Effector memory CD4-positive, alpha-beta T cell (primary cell): ENCODE results near the gene ASTN2.

Source experiments
- DNase-seq, 3 donors: peaks; one replicate each; pipeline ENCODE4 v3.0.0-alpha.2; 2020
- H3K27ac ChIP-seq: 2 replicates; pipeline ENCODE4 v1.7.0; 2013; ENCODE audit warnings: mild to moderate bottlenecking, low read length, moderate library complexity; ENCODE audit not compliant: insufficient read depth, poor library complexity, severe bottlenecking
- H3K27me3 ChIP-seq: replicated peaks from 2 replicates; pipeline ENCODE4 v1.7.0; 2013; ENCODE audit warnings: mild to moderate bottlenecking, low read length; ENCODE audit not compliant: insufficient read depth, control insufficient read depth, poor library complexity, severe bottlenecking
- H3K36me3 ChIP-seq: 2 replicates; pipeline ENCODE4 v1.7.0; 2013; ENCODE audit warnings: mild to moderate bottlenecking, low read length, moderate library complexity; ENCODE audit not compliant: control insufficient read depth, insufficient read depth
- H3K4me1 ChIP-seq: 2 replicates; pipeline ENCODE4 v1.7.0; 2013; ENCODE audit warnings: low read length, mild to moderate bottlenecking; ENCODE audit not compliant: control insufficient read depth, insufficient read depth, poor library complexity, severe bottlenecking
- H3K4me3 ChIP-seq: 2 replicates; pipeline ENCODE4 v1.7.0; 2013; ENCODE audit warnings: low read length, low read depth, mild to moderate bottlenecking; ENCODE audit not compliant: insufficient read depth, poor library complexity, severe bottlenecking
- H3K9me3 ChIP-seq: 2 replicates; pipeline ENCODE4 v1.7.0; 2013; ENCODE audit warnings: mild to moderate bottlenecking, low read length, moderate library complexity; ENCODE audit not compliant: control insufficient read depth

ASTN2 gene

DNA sequence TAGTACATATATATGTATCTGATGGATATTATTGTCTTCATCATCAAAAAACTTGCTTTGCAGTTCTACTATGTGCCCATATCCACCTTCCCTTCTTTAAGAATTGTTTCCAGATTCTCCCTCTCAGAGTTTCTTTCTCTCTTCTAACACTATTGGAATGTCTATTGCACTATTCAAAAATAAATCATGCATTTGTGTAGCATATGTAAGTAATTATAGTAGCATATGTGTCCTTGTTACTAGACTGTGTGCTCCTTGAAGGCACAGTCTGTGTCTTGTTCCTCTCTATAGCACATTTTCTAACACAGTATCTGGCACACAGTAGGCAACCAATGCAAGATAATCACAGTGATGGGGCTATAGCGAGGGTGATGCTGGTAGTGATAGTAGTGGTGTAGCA is 771.2 kb downstream of the ASTN2 start:
- H3K9me3 ChIP-seq: no peaks in the 10 kb centered on the region
- DNase-seq: no peak
- H3K27ac ChIP-seq: no peak overlapping the region
- no peaks in the 10 kb centered on the region for H3K36me3 ChIP-seq
- H3K4me3 ChIP-seq: no peak overlapping the region
- no peaks in the 10 kb centered on the region for H3K4me1 ChIP-seq
- no peaks in the 10 kb centered on the region for H3K27me3 ChIP-seq

DNA sequence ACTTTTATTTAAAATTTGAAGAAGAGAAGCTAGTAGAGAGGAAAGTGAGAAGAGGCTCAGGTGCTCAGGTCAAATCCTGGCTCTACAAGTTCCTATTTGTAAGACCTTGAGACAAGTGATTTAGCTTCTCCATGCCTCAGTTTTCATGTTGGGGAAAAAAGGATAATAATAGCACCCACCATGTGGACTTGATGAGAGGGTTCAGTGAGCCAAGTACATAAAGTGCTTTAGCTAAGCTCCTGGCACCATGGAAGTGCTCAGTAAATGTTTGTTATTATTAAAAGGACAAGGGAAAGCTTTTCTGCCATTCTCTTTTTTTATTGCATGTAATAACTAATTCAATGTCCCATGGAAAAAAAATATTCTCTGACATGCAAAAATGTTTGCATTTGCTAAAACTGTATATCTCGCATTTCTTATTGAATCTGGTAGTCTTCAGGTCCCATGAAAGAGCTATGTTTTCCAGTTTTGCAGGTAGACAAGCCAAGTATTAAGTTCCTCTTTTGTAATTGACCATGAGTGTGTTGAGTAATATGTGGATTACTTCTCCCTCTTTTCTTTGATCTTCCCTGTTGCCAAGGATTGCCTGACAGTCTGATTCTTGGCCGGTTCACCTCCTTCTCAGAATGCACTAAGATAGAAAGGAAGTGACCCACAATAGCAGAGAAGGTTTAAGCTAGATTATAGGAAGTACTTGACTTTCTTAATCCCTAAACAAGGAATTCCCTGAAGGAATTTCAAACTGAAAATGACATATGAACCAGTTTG is 773.4 kb downstream of the ASTN2 start:
- Histone ChIP-seq H3K4me3 (no peak overlapping the region), H3K4me1 (no peaks in the 10 kb centered on the region), H3K36me3 (no peaks in the 10 kb centered on the region), H3K27ac (no peak overlapping the region), H3K27me3 (no peaks in the 10 kb centered on the region), H3K9me3 (no peaks in the 10 kb centered on the region)
- no peak for DNase-seq

DNA sequence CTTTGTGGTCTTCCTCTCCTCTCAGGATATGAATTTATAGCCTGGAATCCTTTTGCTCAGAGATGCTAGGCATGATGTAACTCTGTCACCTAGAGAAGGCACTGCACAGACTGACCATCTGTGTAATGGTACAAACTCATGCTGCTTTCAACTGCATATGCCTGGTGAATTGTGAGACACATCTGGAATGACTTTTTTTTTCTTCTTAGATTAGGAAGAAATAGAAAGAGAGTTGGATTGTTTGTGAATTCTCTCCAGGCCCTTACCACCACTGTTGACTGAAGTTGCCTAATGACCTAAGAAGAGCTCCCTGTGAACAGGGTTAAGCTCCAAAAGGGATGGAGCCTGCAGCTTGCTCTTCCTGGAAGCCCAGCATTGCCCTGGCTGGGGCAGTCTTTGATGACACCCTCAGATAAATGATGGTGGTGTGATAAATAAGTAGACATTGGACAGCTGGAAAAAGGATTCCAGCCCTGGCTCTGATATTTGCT is 775.6 kb downstream of the ASTN2 start:
- Histone ChIP-seq H3K27ac (no peak overlapping the region), H3K36me3 (no peaks in the 10 kb centered on the region), H3K4me1 (no peaks in the 10 kb centered on the region), H3K27me3 (no peaks in the 10 kb centered on the region), H3K4me3 (no peak overlapping the region), H3K9me3 (no peaks in the 10 kb centered on the region)
- no peak for DNase-seq

DNA sequence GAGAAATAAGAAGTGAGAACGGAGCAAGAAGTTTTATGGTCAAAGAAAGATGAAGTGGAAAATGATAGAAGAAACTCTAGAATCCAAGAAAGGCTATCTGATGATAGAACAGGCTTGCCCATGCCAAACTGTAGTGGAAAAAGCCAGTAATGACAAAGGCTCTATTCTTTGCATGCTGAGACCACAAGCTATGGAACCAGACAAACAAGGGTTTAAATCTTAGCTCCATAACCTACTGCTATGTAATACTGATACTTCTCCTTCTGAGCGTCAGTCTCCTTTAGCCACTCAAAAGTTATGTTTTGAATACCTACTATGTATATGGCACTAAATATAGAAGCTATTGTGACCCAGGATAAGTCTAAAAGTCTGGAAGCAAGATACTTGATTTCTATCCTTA is 778.9 kb downstream of the ASTN2 start:
- no peaks in the 10 kb centered on the region for H3K9me3 ChIP-seq
- H3K36me3 ChIP-seq: no peaks in the 10 kb centered on the region
- no peak for DNase-seq
- H3K4me3 ChIP-seq: no peak overlapping the region
- no peaks in the 10 kb centered on the region for H3K4me1 ChIP-seq
- no peaks in the 10 kb centered on the region for H3K27me3 ChIP-seq
- H3K27ac ChIP-seq: no peak overlapping the region

DNA sequence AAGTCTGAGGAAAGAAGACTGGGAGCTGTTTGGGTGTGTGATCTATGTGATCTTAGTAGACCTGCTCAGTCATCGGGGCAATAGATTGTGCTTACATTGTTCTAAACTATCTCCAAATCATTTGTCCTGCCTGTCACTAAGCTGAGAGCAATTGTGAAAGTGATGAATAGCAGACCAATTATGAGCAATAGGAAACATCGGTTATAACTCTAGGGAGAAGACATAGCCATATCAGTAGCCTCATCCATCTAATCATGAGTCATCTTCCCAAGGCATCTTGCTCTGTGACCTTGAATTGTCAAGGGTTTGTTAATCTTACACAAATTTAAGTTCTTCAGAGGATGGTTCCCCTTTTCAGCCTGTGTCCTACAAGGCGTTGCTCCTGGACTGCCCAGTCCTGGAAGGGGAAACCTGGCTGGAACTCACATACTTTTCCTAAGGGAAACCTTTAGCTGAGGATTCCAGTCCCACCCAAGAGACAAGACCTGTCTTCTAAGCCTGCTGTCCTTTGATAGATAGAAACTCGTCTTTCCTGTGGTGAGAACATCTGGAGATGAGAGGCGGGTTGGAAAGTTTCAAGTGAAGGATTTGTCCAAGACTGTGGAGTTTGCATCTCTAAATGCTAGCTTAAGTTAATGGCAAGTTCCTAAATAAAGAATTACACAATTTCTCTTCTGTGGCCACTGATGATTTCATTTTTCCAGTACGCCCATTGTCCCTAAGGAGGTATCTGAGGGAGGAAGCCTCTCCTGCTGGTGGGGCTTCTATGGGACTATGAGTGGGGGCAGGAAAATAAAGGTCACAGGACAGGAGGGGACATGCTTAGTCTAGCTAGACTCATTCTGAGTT is 781.6 kb downstream of the ASTN2 start:
- H3K9me3 ChIP-seq: no peaks in the 10 kb centered on the region
- no peak overlapping the region for H3K4me3 ChIP-seq
- no peak overlapping the region for H3K27ac ChIP-seq
- no peak for DNase-seq
- H3K4me1 ChIP-seq: no peaks in the 10 kb centered on the region
- no peaks in the 10 kb centered on the region for H3K36me3 ChIP-seq
- H3K27me3 ChIP-seq: no peaks in the 10 kb centered on the region

DNA sequence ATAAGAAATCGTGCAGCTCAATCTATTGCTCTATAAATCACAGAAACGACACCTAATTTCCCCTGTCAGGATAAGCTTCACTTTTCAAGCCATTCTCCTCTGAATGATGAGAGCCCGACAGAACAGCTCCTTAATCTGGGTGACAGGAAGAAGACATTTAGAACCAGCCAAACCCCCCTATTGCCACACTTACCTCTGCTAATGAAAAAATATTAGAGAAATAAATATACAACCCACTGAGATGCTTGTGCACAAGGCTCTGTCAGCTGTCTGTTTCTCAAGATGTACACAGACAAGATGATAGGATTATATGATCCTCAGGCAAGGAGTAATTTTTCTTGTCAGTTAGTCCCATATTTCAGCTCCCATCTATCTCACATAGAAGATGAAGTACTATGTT is 785.2 kb downstream of the ASTN2 start:
- Histone ChIP-seq H3K27me3 (no peaks in the 10 kb centered on the region), H3K9me3 (no peaks in the 10 kb centered on the region), H3K4me3 (no peak overlapping the region), H3K27ac (no peak overlapping the region), H3K4me1 (no peaks in the 10 kb centered on the region), H3K36me3 (no peaks in the 10 kb centered on the region)
- DNase-seq: no peak

DNA sequence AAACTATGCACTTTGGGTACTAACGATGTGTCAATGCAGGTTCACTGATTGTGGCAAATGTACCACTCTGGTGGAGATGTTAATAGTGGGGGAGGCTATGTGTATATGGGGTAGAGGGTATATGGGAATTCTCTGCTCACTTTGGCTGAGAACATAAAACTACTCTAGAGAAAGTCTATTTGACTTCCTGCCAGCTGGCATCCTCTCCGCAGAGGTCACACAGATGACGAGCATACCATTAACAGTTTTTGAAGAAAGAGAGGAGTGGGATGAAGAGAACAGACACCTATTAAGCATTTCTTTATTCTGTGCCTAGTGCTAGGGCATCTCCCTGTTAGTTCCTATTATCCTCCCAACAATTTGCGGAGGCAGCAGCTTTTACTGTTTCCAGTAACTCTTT is 786.1 kb downstream of the ASTN2 start:
- Histone ChIP-seq H3K27me3 (no peaks in the 10 kb centered on the region), H3K36me3 (no peaks in the 10 kb centered on the region), H3K27ac (no peak overlapping the region), H3K9me3 (no peaks in the 10 kb centered on the region), H3K4me3 (no peak overlapping the region), H3K4me1 (no peaks in the 10 kb centered on the region)
- DNase-seq: no peak

DNA sequence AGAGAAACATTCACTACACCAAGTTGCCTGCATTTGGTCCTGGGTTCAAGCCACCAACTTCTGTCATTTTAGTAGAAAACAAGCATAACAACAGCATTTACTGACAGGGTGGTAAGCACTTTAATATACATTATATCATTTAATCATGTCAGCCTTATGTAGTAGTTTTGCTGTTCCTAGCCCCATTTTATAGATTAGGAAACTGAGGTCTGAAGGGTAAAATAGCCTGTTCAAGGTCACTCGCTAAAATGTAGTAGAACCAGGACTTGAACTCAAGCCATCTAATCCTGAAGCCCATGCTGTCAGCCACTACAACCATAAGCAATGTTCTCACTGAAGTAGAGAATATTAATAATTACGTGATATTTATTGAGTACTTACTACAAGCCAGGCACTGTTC is 787.4 kb downstream of the ASTN2 start:
- Histone ChIP-seq H3K36me3 (no peaks in the 10 kb centered on the region), H3K4me3 (no peak overlapping the region), H3K9me3 (no peaks in the 10 kb centered on the region), H3K27ac (no peak overlapping the region), H3K27me3 (no peaks in the 10 kb centered on the region), H3K4me1 (no peaks in the 10 kb centered on the region)
- no peak for DNase-seq

DNA sequence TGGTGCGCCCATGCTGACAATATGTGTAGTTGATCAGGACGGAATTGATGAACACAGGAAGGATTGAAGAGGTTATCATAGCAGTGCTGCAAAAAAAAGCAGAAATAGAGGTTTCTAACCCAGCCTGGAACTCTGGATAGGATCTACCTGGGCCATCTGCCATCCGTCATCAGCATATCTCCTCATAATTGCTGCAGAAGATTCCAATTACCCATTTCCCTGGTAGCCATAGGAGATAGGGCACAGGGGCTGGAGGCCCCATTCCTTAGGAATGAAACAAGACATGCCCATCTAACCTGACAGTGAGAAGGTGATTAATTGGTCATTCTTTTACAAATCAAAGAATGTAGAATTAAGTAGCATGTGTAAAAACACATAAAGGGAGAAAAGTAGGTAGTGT is 788.1 kb downstream of the ASTN2 start:
- no peaks in the 10 kb centered on the region for H3K36me3 ChIP-seq
- no peaks in the 10 kb centered on the region for H3K9me3 ChIP-seq
- no peak overlapping the region for H3K4me3 ChIP-seq
- no peak for DNase-seq
- no peaks in the 10 kb centered on the region for H3K27me3 ChIP-seq
- no peaks in the 10 kb centered on the region for H3K4me1 ChIP-seq
- no peak overlapping the region for H3K27ac ChIP-seq

DNA sequence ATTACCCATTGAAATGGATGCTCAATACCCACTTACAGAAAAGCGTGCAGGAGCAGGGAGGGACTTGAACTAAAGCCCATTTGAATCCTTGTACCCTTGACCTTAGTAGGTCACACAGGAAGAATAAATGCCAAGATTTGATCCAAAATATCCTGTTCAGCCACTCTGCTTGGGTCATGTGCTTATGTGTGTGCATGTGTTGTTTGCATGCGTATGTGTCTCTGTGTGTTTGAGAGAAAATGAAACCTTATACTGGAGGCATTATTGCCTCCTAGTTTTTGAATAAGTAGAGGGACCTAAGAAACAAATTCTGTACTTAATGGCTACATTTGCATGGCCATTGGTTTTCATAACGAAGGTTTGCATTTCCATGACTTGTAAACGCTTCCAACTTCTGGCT is 791.1 kb downstream of the ASTN2 start:
- Histone ChIP-seq H3K27ac (no peak overlapping the region), H3K4me3 (no peak overlapping the region), H3K4me1 (no peaks in the 10 kb centered on the region), H3K36me3 (no peaks in the 10 kb centered on the region), H3K9me3 (no peaks in the 10 kb centered on the region), H3K27me3 (no peaks in the 10 kb centered on the region)
- no peak for DNase-seq
